HAP-1 (cell line): ENCODE results near the gene TEP1.

Source experiments
- DNase-seq, 2 experiments: peaks; one replicate each; pipeline ENCODE4 v3.0.0-alpha.2; 2016 to 2020; ENCODE audit warnings: low spot score in 2 of 2
- H3K27me3 ChIP-seq: fragments of 250-450 bp; sonication (Bioruptor Pico); 2 replicates; pipeline ENCODE4 v1.5.1; 2020; ENCODE audit warnings: low read depth, mild to moderate bottlenecking, moderate library complexity
- H3K36me3 ChIP-seq: fragments of 250-450 bp; sonication (Bioruptor Pico); replicated peaks from 2 replicates; pipeline ENCODE4 v1.5.1; 2020; ENCODE audit warnings: mild to moderate bottlenecking
- H3K4me1 ChIP-seq: fragments of 250-450 bp; sonication (Bioruptor Pico); 2 replicates; pipeline ENCODE4 v1.5.1; 2020; ENCODE audit warnings: mild to moderate bottlenecking
- H3K4me3 ChIP-seq: fragments of 250-450 bp; sonication (Bioruptor Pico); 2 replicates; pipeline ENCODE4 v1.5.1; 2020; ENCODE audit warnings: mild to moderate bottlenecking, moderate library complexity
- H3K9me3 ChIP-seq: fragments of 250-450 bp; sonication (Bioruptor Pico); 2 replicates; pipeline ENCODE4 v1.5.1; 2020; ENCODE audit warnings: mild to moderate bottlenecking, moderate library complexity
- in situ Hi-C: fragments of 300-500 bp; cut with MboI; formaldehyde crosslinking; loops from 3 replicates; pipeline ENCODE4 v1.14.3; 2020; ENCODE audit warnings: low sequenced_read_pairs, inconsistent platforms, mixed read lengths

TEP1 gene

GRCh38 chr14:20388159-20388558, 25.1 kb downstream of the TEP1 start:
- Histone ChIP-seq H3K9me3 (no peaks in the 10 kb centered on the region), H3K27me3 (no peaks in the 10 kb centered on the region), H3K4me1 (no peaks in the 10 kb centered on the region), H3K36me3 (no peaks in the 10 kb centered on the region; the same call in 1 of the 2 replicates), H3K4me3 (no peak overlapping the region)
- DNase-seq = no peak
- in situ Hi-C loops = no loop called here

- Histone ChIP-seq H3K9me3 (no peaks in the 10 kb centered on the region), H3K4me1 (no peaks in the 10 kb centered on the region), H3K36me3 (no peaks in the 10 kb centered on the region; the same call in 1 of the 2 replicates), H3K27me3 (no peaks in the 10 kb centered on the region), H3K4me3 (no peak overlapping the region)
- no peak for DNase-seq
- in situ Hi-C loops = no loop called here
These were observed 25.7 kb downstream of the TEP1 start for GRCh38 chr14:20387576-20387975.

- in situ Hi-C loops = no loop called here
- H3K4me1 ChIP-seq = no peaks in the 10 kb centered on the region
- H3K27me3 ChIP-seq = no peaks in the 10 kb centered on the region
- no peak for DNase-seq
- H3K9me3 ChIP-seq = no peaks in the 10 kb centered on the region
- H3K4me3 ChIP-seq = no peak overlapping the region
- peaks cover 4% of the 10 kb centered on the region; the same call in 1 of the 2 replicates for H3K36me3 ChIP-seq
These were observed 26.9 kb downstream of the TEP1 start for GRCh38 chr14:20386276-20386855.

- H3K9me3 ChIP-seq = no peaks in the 10 kb centered on the region
- no peaks in the 10 kb centered on the region for H3K27me3 ChIP-seq
- H3K4me1 ChIP-seq = no peaks in the 10 kb centered on the region
- in situ Hi-C loops = no loop called here
- DNase-seq = no peak
- H3K4me3 ChIP-seq = no peak overlapping the region
- peaks cover 11% of the 10 kb centered on the region for H3K36me3 ChIP-seq
These were observed 28.4 kb downstream of the TEP1 start for GRCh38 chr14:20384886-20385285.

- Histone ChIP-seq H3K27me3 (no peaks in the 10 kb centered on the region), H3K36me3 (peaks cover 15% of the 10 kb centered on the region), H3K4me1 (no peaks in the 10 kb centered on the region), H3K4me3 (no peak overlapping the region), H3K9me3 (no peaks in the 10 kb centered on the region)
- in situ Hi-C loops = no loop called here
- DNase-seq = no peak
These were observed 29.0 kb downstream of the TEP1 start for GRCh38 chr14:20384321-20384720.

GRCh38 chr14:20383636-20384035, 29.7 kb downstream of the TEP1 start:
- Histone ChIP-seq H3K27me3 (no peaks in the 10 kb centered on the region), H3K4me1 (no peaks in the 10 kb centered on the region), H3K9me3 (no peaks in the 10 kb centered on the region), H3K36me3 (peaks cover 19% of the 10 kb centered on the region), H3K4me3 (no peak overlapping the region)
- in situ Hi-C loops = no loop called here
- DNase-seq = no peak

GRCh38 chr14:20383032-20383431, 30.3 kb downstream of the TEP1 start:
- no peak for DNase-seq
- in situ Hi-C loops = no loop called here
- no peak overlapping the region for H3K4me3 ChIP-seq
- H3K4me1 ChIP-seq = no peaks in the 10 kb centered on the region
- H3K9me3 ChIP-seq = no peaks in the 10 kb centered on the region
- H3K27me3 ChIP-seq = no peaks in the 10 kb centered on the region
- peaks cover 19% of the 10 kb centered on the region for H3K36me3 ChIP-seq

GRCh38 chr14:20382526-20382925, 30.8 kb downstream of the TEP1 start:
- in situ Hi-C loops = no loop called here
- DNase-seq = no peak
- Histone ChIP-seq H3K36me3 (peaks cover 19% of the 10 kb centered on the region), H3K4me1 (no peaks in the 10 kb centered on the region), H3K9me3 (no peaks in the 10 kb centered on the region), H3K27me3 (no peaks in the 10 kb centered on the region), H3K4me3 (no peak overlapping the region)

GRCh38 chr14:20381341-20381740, 32.0 kb downstream of the TEP1 start:
- no peaks in the 10 kb centered on the region for H3K4me1 ChIP-seq
- H3K4me3 ChIP-seq = no peak overlapping the region
- H3K9me3 ChIP-seq = no peaks in the 10 kb centered on the region
- H3K36me3 ChIP-seq = peaks cover 19% of the 10 kb centered on the region
- in situ Hi-C loops = no loop called here
- H3K27me3 ChIP-seq = no peaks in the 10 kb centered on the region
- no peak for DNase-seq

GRCh38 chr14:20380681-20381080, 32.6 kb downstream of the TEP1 start:
- Histone ChIP-seq H3K4me3 (no peak overlapping the region), H3K36me3 (peaks cover 19% of the 10 kb centered on the region), H3K9me3 (no peaks in the 10 kb centered on the region), H3K27me3 (no peaks in the 10 kb centered on the region), H3K4me1 (no peaks in the 10 kb centered on the region)
- DNase-seq = no peak
- in situ Hi-C loops = no loop called here

GRCh38 chr14:20379743-20380142, 33.6 kb downstream of the TEP1 start:
- Histone ChIP-seq H3K4me1 (no peaks in the 10 kb centered on the region), H3K36me3 (peaks cover 19% of the 10 kb centered on the region), H3K27me3 (no peaks in the 10 kb centered on the region), H3K4me3 (no peak overlapping the region), H3K9me3 (no peaks in the 10 kb centered on the region)
- DNase-seq = no peak
- in situ Hi-C loops = no loop called here

- H3K9me3 ChIP-seq = no peaks in the 10 kb centered on the region
- no peaks in the 10 kb centered on the region for H3K27me3 ChIP-seq
- peaks cover 26% of the 10 kb centered on the region for H3K36me3 ChIP-seq
- in situ Hi-C loops = no loop called here
- H3K4me3 ChIP-seq = no peak overlapping the region
- no peak for DNase-seq
- H3K4me1 ChIP-seq = no peaks in the 10 kb centered on the region
These were observed 36.1 kb downstream of the TEP1 start for GRCh38 chr14:20377171-20377570.

GRCh38 chr14:20376071-20376588, 37.2 kb downstream of the TEP1 start:
- Histone ChIP-seq H3K9me3 (no peaks in the 10 kb centered on the region), H3K4me3 (no peak overlapping the region), H3K27me3 (no peaks in the 10 kb centered on the region), H3K4me1 (no peaks in the 10 kb centered on the region), H3K36me3 (peaks cover 28% of the 10 kb centered on the region)
- in situ Hi-C loops = no loop called here
- no peak for DNase-seq

GRCh38 chr14:20375471-20375870, 37.8 kb downstream of the TEP1 start:
- Histone ChIP-seq H3K4me3 (no peak overlapping the region), H3K27me3 (no peaks in the 10 kb centered on the region), H3K36me3 (peaks cover 30% of the 10 kb centered on the region), H3K4me1 (no peaks in the 10 kb centered on the region), H3K9me3 (no peaks in the 10 kb centered on the region)
- no peak for DNase-seq
- in situ Hi-C loops = no loop called here

- Histone ChIP-seq H3K4me1 (no peaks in the 10 kb centered on the region), H3K4me3 (no peak overlapping the region), H3K27me3 (no peaks in the 10 kb centered on the region), H3K36me3 (peaks cover 30% of the 10 kb centered on the region), H3K9me3 (no peaks in the 10 kb centered on the region)
- in situ Hi-C loops = no loop called here
- DNase-seq = no peak
These were observed 40.5 kb downstream of the TEP1 start for GRCh38 chr14:20372796-20373195.
